Stomach (tissue), 4 donors: ENCODE data around the gene CNTN1.

Experiments
- POLR2A ChIP-seq, 4 donors: fragments of 450-650 bp; IDR thresholded peaks; one replicate each; pipeline ENCODE4 v1.6.1; 2016; ENCODE audit warnings: antibody characterized with exemption in 4 of 4, control low read depth in 2 of 4, mild to moderate bottlenecking in 1 of 4, moderate library complexity in 1 of 4
- POLR2AphosphoS5 ChIP-seq, 3 donors: sonication (generic); formaldehyde crosslinking; IDR thresholded peaks; one replicate each; pipeline ENCODE4 v1.6.1; 2016; ENCODE audit warnings: antibody characterized with exemption in 3 of 3
- TF ChIP-seq, protein P1 (sequence below), 7 experiments: fragments of 450-650 bp in 4 of 7; fragments of 200-600 bp in 3 of 7; sonication (generic) in 3 of 7; IDR thresholded peaks; one replicate each; pipeline ENCODE4 v1.5.1; 2016 to 2019; ENCODE audit warnings: antibody characterized with exemption in 7 of 7, control low read depth in 2 of 7, mild to moderate bottlenecking in 1 of 7

DNA sequence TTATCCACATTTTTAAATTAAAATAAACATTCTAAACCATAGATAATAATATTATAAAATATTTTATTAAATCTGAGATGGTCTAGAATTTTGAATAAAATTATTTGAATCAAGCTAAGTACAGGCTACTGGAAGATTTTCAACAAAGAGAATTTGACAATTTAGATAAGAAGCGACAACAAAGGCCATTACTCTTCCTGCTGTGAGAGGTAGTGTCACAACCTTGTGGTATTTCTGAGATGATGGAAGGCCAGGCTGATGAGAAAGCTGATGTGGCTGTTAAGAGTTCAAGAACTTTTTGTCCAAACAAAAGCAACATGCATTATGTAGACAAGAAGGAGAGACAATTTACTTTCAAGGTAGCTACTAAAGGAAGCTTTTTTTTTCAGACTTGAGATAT, 43.7 kb upstream of the CNTN1 start:
- no peak for TF ChIP-seq POLR2A (IDR thresholded peaks at IDR 0.05)
- TF ChIP-seq, protein P1, sequence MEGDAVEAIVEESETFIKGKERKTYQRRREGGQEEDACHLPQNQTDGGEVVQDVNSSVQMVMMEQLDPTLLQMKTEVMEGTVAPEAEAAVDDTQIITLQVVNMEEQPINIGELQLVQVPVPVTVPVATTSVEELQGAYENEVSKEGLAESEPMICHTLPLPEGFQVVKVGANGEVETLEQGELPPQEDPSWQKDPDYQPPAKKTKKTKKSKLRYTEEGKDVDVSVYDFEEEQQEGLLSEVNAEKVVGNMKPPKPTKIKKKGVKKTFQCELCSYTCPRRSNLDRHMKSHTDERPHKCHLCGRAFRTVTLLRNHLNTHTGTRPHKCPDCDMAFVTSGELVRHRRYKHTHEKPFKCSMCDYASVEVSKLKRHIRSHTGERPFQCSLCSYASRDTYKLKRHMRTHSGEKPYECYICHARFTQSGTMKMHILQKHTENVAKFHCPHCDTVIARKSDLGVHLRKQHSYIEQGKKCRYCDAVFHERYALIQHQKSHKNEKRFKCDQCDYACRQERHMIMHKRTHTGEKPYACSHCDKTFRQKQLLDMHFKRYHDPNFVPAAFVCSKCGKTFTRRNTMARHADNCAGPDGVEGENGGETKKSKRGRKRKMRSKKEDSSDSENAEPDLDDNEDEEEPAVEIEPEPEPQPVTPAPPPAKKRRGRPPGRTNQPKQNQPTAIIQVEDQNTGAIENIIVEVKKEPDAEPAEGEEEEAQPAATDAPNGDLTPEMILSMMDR (IDR thresholded peaks at IDR 0.05), result no peak
- no peak for TF ChIP-seq POLR2AphosphoS5 (IDR thresholded peaks at IDR 0.05)
